ENCODE data around the gene DZIP1L. TPM values are rescaled to one million over a fixed set of nuclear protein-coding genes. Genes with fewer than 3 reads are reported as not detected.

The DZIP1L gene
- total RNA-seq, 1 experiment from 2014 or later, result 3.8 TPM

DNA sequence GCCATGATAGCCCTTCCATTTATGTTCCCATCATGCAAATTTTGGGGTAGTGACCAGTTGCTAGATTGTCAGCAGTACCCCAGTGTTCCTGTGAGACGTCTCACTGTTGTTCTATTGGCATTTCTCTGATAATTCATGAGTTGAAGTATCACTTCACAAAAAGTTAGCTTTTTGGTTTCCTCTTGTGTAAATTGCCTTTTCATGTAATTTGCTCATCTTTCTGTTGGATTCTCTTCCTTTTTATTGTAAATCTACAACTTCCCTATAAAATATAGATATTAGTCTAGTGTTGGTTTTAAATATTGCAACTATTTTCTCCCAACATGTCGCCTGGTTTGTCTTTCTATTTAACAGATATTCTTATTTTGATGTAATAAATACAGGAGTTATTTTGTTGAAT is 24.3 kb upstream of the DZIP1L start:
- Histone ChIP-seq H3K4me1 (ENCODE audit: insufficient read depth, low read length, poor library complexity, severe bottlenecking) (no peaks in the 10 kb centered on the region), H3K9me3 (ENCODE audit: low read depth, low read length, poor library complexity, severe bottlenecking) (no peaks in the 10 kb centered on the region), H3K36me3 (ENCODE audit: insufficient read depth, low read length, poor library complexity, severe bottlenecking) (no peaks in the 10 kb centered on the region), H3K27ac (ENCODE audit: low read depth, low read length, poor library complexity, severe bottlenecking) (no peak overlapping the region), H3K4me3 (ENCODE audit: low read depth, low read length, poor library complexity, severe bottlenecking) (no peak overlapping the region), H3K27me3 (replicated peaks; ENCODE audit: insufficient read depth, low read depth, low read length, poor library complexity) (no peaks in the 10 kb centered on the region)
- no TSS peak for BruUV-seq (replicated peaks)
- CTCF ChIA-PET, result no interaction called here
- intact Hi-C loops (cut with micrococcal nuclease; ENCODE audit: unreplicated experiment), result no loop called here
- POLR2A ChIA-PET (ENCODE audit: low non-redundant PET), result no interaction called here
- DNase-seq (ENCODE audit: low spot score), result no peak
- no peak for TF ChIP-seq CTCF (conservative IDR thresholded peaks at IDR 0.05; ENCODE audit: low read depth, low read length)
- no peak for TF ChIP-seq EZH2 (IDR thresholded peaks at IDR 0.05; ENCODE audit: borderline replicate concordance, low read depth, low read length, poor library complexity, severe bottlenecking)

- no peaks in the 10 kb centered on the region for H3K9me3 ChIP-seq (ENCODE audit: low read depth, low read length, poor library complexity, severe bottlenecking)
- CTCF ChIA-PET, result no interaction called here
- DNase-seq (ENCODE audit: low spot score), result no peak
- no peak overlapping the region for H3K27ac ChIP-seq (ENCODE audit: low read depth, low read length, poor library complexity, severe bottlenecking)
- no peaks in the 10 kb centered on the region for H3K4me1 ChIP-seq (ENCODE audit: insufficient read depth, low read length, poor library complexity, severe bottlenecking)
- no peaks in the 10 kb centered on the region for H3K27me3 ChIP-seq (replicated peaks; ENCODE audit: insufficient read depth, low read depth, low read length, poor library complexity)
- no peaks in the 10 kb centered on the region for H3K36me3 ChIP-seq (ENCODE audit: insufficient read depth, low read length, poor library complexity, severe bottlenecking)
- TF ChIP-seq EZH2 (IDR thresholded peaks at IDR 0.05; ENCODE audit: borderline replicate concordance, low read depth, low read length, poor library complexity, severe bottlenecking) (no peak), CTCF (conservative IDR thresholded peaks at IDR 0.05; ENCODE audit: low read depth, low read length) (no peak)
- BruUV-seq (replicated peaks), result no TSS peak
- no peak overlapping the region for H3K4me3 ChIP-seq (ENCODE audit: low read depth, low read length, poor library complexity, severe bottlenecking)
- POLR2A ChIA-PET (ENCODE audit: low non-redundant PET), result no interaction called here
- intact Hi-C loops (cut with micrococcal nuclease; ENCODE audit: unreplicated experiment), result no loop called here
These were observed 22.5 kb upstream of the DZIP1L start for GRCh38 chr3:138137861-138138260.

DNA sequence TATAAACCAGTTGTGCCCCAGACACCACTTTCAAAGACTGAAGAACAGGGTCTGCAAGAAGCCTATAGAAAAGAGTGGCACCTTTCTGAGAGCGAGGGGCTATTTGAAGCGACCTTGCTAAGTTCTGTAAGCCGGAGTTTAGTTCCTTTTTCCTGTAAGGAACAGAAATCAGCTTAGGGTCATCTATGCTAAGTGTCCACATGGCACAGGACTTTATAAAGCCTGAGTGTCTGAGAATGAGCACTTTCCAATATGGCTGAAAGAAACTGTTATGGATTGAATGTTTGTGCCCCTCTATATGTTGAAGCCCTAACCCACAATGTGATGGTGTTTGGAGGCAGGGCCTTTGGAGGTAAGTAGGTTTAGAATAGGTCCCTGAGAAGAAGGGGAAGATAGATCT is 20.8 kb upstream of the DZIP1L start:
- TF ChIP-seq CTCF (conservative IDR thresholded peaks at IDR 0.05; ENCODE audit: low read depth, low read length), result no peak
- no peak for TF ChIP-seq EZH2 (IDR thresholded peaks at IDR 0.05; ENCODE audit: borderline replicate concordance, low read depth, low read length, poor library complexity, severe bottlenecking)
- BruUV-seq (replicated peaks), result no TSS peak
- Histone ChIP-seq H3K4me3 (ENCODE audit: low read depth, low read length, poor library complexity, severe bottlenecking) (no peak overlapping the region), H3K4me1 (ENCODE audit: insufficient read depth, low read length, poor library complexity, severe bottlenecking) (no peaks in the 10 kb centered on the region), H3K36me3 (ENCODE audit: insufficient read depth, low read length, poor library complexity, severe bottlenecking) (no peaks in the 10 kb centered on the region), H3K27ac (ENCODE audit: low read depth, low read length, poor library complexity, severe bottlenecking) (no peak overlapping the region), H3K9me3 (ENCODE audit: low read depth, low read length, poor library complexity, severe bottlenecking) (no peaks in the 10 kb centered on the region), H3K27me3 (replicated peaks; ENCODE audit: insufficient read depth, low read depth, low read length, poor library complexity) (no peaks in the 10 kb centered on the region)
- no peak for DNase-seq (ENCODE audit: low spot score)
- POLR2A ChIA-PET (ENCODE audit: low non-redundant PET), result no interaction called here
- CTCF ChIA-PET, result no interaction called here
- intact Hi-C loops (cut with micrococcal nuclease; ENCODE audit: unreplicated experiment), result no loop called here
